Smooth muscle cell of bladder (primary cell): Measurements from ENCODE around the gene C1orf210. TPM values are rescaled to one million over a fixed set of nuclear protein-coding genes. Genes with fewer than 3 reads are reported as not detected.

Experiments used
- total RNA-seq: library from RNA; depleted of rRNA; stranded (reverse); fragments of >200 nt; gene quantifications from 2 replicates; pipeline ENCODE4 v1.2.3, GENCODE V29; 2014

Gene C1orf210
- total RNA-seq: not detected in 2 replicates

GRCh38 chr1:43285269-43285990 lies at the start of gene C1orf210:
TSS of gene C1orf210 (minus strand) at chr1:43285581. CDS start at chr1:43283270, 2,311 bp downstream.

GRCh38 chr1:43300378-43301094 lies 15.2 kb upstream of the C1orf210 start, which contains the start of gene TIE1:
TSS of gene TIE1 (plus strand) at chr1:43300982. CDS start at chr1:43301072, 90 bp downstream.

DNA sequence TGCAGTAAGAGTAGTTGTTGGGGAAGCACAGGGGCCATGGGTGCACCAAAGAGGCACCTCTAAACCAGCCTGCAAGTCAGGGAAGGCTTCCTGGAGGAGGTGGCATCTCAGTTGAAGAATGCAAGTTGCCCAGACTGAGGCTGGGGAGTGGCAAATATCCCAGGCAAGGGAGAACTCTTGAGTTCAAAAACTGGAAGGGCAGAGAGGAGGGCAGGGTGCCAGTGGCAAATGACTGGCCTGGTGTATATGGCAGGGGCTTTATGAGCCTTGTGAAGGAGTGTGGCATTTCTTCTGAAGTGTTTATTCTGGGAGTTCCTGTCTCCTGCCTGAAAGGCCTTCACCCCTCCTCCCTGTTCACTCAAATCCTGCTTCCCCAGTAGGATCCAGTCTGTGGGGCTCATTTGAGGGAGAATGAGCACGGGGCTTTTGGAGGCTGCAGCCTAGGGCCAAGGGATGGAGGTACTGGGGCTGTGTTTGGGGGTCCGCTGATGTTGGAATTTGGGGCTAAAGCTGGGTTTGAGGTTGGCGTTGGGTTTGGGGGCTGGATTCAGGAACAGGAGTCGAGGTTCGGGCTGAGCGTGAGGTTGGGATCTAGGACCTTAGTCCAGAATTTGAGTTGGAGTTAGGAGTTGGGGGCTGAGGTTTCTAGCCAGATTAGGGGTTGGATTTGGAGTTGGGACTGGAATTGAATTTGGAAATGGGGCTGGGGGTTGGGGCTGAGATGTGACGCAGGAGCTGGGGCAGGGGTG lies 15.6 kb downstream of the C1orf210 start, which contains the start of gene TMEM125:
TMEM125 (plus strand) TSS at position 357 of the 749 bp plus-strand sequence. CDS start 2,740 bp downstream, outside the sequence.

Other genes with a start within 250 kb of the C1orf210 start
- 65.0 and 70.4 TPM in 2 replicates for gene EBNA1BP2, start 113.3 kb downstream of the C1orf210 start, total RNA-seq
- 0.28 TPM in 2 replicates for gene CFAP57, start 113.3 kb downstream of the C1orf210 start, total RNA-seq
- gene TMEM125, start 15.6 kb downstream of the C1orf210 start, total RNA-seq: not detected in 2 replicates
- gene TIE1, start 15.4 kb upstream of the C1orf210 start, total RNA-seq: 0.14 and 1.2 TPM in 2 replicates
- gene MPL, start 52.2 kb upstream of the C1orf210 start, total RNA-seq: not detected in 2 replicates
- gene CDC20, start 73.4 kb upstream of the C1orf210 start, total RNA-seq: 6.7 and 8.7 TPM in 2 replicates
- 43.7 and 48.6 TPM in 2 replicates for gene ELOVL1, start 82.4 kb upstream of the C1orf210 start, total RNA-seq
- 64.2 and 86.8 TPM in 2 replicates for gene MED8, start 104.2 kb upstream of the C1orf210 start, total RNA-seq
- gene SZT2, start 104.3 kb upstream of the C1orf210 start, total RNA-seq: 19.2 and 28.7 TPM in 2 replicates
- 26.6 and 42.8 TPM in 2 replicates for gene HYI, start 168.3 kb upstream of the C1orf210 start, total RNA-seq
- gene PTPRF, start 245.3 kb upstream of the C1orf210 start, total RNA-seq: 34.4 and 42.6 TPM in 2 replicates